HG03139 (cell line): ENCODE measurements around the gene GPR42.

Source experiments
- ATAC-seq: cut with Tn5 transposase; IDR thresholded peaks from one replicate; pipeline ENCODE4 v1.9.1; 2021; ENCODE audit not compliant: unreplicated experiment

GPR42 gene, protein sequence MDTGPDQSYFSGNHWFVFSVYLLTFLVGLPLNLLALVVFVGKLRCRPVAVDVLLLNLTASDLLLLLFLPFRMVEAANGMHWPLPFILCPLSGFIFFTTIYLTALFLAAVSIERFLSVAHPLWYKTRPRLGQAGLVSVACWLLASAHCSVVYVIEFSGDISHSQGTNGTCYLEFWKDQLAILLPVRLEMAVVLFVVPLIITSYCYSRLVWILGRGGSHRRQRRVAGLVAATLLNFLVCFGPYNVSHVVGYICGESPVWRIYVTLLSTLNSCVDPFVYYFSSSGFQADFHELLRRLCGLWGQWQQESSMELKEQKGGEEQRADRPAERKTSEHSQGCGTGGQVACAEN

GRCh38 chr19:35370722-35371121, at the start of gene GPR42:
TSS of gene GPR42 (plus strand) at chr19:35371068. CDS start at chr19:35371360, 292 bp downstream.
- ATAC-seq: no peak

DNA sequence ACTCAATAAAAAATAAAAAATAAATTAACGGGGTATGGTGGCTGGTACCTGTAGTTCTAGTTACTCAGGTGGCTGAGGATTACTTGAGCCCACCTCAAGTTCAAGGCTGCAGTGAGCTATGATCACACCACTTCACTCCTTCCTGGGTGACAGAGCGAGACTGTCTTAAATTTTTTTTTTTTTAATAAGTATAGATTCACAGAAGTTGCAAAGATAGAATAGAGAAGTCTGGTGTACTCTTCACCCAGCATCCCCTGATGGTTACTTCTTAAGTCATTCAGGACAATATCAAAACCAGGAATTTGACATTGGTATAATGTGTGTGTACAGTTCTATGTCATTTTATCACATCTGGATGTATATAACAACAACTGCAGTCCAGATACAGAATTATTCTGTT, 49.6 kb upstream of the GPR42 start:
- no peak for ATAC-seq

DNA sequence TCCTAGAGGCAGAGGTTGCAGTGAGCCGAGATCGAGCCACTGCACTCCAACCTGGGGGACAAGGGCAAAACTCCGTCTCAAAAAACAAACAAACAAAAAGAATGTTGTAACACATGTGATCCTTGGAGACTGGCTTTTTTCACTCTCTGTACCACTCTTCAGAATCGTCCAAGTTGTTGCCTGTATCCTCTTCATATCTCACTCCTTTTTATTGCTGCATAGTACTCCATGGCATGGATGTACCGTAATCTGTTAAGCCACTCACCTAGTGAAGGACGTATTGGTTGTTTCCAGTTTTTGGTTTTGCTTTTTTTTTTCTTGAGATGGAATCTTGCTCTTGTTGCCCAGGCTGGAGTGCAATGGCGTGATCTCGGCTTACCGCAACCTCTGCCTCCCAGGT, 48.9 kb upstream of the GPR42 start:
- ATAC-seq: no peak

GRCh38 chr19:35327642-35328041, 43.2 kb upstream of the GPR42 start:
- ATAC-seq: no peak

- no peak for ATAC-seq
These were observed 42.0 kb upstream of the GPR42 start, which contains the start of gene CD22 for GRCh38 chr19:35328851-35329285. TSS of gene CD22 (plus strand) at chr19:35329187. CDS start at chr19:35332041, 2,854 bp downstream.

- ATAC-seq: no peak
These were observed 41.5 kb upstream of the GPR42 start for GRCh38 chr19:35329323-35329722.

GRCh38 chr19:35330475-35330874, 40.4 kb upstream of the GPR42 start:
- peak; percentile 43 for ATAC-seq

DNA sequence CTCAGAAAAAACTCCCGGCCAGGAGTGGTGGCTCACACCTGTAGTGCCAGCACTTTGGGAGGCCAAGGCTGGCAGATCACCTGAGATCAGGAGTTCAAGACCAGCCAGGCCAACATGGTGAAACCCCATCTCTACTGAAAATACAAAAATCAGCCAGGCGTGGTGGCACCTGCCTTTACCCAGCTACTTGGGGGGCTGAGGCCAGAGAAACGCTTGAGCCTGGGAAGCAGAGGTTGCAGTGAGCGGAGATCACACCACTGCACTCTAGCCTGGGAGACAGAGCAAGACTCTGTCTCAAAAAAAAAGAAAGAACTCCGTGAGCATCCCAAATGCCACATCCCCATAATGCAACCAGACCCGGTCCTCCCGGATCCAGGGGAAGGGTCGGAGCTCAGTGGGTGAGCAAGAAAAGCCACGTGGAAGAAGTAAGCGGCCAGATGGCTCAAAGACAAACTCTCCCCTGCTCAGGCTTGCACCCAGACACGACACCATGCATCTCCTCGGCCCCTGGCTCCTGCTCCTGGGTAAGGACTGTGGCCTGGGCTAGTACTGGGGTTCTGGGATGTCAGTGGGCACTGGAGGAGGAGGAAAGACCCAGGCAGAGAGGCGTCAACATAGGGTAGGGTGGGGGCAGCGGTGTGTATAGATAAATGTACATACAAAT, 39.2 kb upstream of the GPR42 start:
- no peak for ATAC-seq

DNA sequence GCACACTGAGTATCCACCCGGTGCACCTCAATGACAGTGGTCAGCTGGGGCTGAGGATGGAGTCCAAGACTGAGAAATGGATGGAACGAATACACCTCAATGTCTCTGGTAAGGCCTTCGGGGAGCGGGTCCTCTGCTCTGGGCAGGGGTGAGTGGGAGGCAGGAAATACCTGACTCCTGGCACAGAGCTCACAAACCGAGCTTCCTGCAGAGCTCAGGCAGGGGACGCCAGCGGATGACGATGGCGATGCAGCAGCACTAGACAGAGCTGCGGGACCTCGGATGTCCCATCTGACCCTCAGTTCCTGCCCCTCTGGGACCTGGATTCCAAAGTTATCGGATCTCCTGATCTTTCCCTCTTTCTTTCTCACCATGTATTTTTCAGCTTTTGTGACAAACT, 38.1 kb upstream of the GPR42 start:
- no peak for ATAC-seq

DNA sequence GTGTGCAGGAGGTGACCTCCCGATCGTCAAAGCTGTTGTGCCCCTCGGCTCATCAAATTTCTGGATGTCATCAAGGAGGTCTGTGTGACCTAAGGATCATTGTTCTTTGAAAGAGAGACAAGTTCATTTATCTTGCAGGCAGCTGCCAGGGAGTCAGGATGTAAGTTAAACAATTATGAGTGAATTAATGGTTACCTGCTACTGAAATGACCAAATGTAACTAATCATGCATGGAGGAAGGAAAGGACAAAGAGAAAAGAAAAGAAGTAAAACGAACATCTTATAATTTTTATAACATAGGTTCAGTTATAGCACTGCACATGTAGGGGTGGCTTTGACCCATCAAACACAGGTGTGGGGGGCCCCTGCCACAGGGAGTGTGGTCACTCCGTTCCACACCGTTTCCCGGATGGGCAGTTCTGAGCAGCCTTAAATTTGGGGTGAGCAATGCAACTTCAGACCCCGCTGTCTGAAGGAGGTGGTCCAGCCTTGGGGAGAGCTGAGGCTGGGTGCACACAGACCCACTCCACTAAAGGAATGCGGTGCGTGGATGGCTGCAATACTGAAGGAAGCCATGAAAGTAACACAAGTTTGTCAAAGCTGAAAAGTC, 36.6 kb upstream of the GPR42 start:
- no peak for ATAC-seq

DNA sequence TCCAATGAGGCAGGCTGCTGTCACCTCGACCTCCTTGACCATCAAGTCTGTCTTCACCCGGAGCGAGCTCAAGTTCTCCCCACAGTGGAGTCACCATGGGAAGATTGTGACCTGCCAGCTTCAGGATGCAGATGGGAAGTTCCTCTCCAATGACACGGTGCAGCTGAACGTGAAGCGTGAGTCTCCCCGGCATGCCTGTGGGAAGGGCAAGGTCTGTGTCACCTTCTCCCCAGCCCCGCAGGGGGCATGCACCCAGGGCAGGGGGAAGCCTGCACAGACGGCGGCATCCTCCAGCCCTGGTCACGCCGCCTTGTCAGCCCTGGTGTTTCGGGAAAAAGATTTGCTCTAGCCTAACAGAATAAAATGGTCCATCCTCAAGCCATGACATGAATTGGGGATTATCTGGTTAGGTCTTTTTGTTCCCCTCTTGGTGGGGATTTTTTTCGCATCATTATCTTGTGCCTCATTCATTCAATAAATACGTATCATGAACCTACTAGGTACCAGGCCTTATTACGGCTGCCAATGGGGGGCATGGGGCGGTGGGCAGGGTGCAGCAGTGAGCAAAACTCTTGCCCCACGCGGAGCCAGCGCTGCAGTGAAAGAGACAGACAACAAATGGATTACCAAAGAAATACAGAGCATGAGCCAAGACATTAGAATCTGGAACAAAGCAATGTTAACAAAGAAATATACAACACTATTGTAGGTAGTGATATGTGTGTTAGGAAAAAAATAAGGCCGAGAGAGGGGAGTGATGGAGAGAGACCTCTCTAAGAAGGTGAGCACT, 34.5 kb upstream of the GPR42 start:
- ATAC-seq: no peak

DNA sequence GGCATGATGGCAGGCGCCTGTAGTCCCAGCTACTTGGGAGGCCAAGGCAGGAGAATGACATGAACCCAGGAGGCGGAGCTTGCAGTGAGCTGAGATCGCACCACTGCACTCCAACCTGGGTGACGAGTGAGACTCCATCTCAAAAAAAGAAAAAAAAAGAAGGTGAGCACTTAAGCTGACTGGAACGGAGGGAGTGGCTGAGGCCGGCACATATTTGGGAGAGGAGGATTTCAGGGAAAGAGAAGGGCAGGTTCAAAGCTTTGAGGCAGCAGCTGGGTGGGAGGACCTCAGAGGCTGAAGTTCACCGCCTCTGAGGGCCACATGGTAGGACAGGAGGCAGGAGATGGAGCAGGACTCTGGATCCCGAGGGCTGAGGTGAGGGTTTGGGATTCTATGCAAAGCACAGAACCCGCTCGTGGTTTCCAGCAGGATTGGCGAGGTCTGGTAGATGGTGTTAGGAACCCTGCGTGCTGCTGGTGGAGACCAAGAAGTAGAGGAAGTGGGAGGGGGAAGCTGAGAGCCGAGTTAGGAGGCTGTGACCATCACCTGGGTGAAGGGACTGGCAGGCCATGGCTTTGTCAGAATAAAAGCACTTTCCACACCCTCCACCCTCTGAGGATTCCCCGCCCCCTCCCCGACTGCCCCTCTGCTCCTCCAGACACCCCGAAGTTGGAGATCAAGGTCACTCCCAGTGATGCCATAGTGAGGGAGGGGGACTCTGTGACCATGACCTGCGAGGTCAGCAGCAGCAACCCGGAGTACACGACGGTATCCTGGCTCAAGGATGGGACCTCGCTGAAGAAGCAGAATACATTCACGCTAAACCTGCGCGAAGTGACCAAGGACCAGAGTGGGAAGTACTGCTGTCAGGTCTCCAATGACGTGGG, 33.5 kb upstream of the GPR42 start:
- no peak for ATAC-seq

- no peak for ATAC-seq
These were observed 32.9 kb upstream of the GPR42 start for GRCh38 chr19:35337984-35338296.

DNA sequence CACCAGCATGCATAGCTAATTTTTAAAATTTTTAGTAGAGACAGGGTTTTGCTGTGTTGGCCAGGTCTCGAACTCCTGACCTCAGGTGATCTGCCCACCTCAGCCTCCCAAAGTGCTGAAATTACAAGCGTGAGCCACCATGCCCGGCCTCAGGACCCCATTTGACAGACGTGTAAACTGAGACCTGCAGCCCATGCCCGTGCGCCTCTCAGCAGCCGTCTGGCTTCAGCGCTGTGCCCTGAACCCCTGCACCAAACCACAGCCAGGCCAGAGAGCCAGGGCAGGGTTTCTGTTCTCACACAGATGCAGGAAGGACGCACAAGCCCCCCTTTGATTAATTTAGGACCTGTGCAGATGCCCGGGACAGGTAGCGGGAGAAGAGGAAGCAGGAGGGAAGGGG, 30.4 kb upstream of the GPR42 start:
- no peak for ATAC-seq

- ATAC-seq: no peak
These were observed 29.9 kb upstream of the GPR42 start for GRCh38 chr19:35341006-35341405.

GRCh38 chr19:35341565-35342225, 29.2 kb upstream of the GPR42 start:
- ATAC-seq: no peak

DNA sequence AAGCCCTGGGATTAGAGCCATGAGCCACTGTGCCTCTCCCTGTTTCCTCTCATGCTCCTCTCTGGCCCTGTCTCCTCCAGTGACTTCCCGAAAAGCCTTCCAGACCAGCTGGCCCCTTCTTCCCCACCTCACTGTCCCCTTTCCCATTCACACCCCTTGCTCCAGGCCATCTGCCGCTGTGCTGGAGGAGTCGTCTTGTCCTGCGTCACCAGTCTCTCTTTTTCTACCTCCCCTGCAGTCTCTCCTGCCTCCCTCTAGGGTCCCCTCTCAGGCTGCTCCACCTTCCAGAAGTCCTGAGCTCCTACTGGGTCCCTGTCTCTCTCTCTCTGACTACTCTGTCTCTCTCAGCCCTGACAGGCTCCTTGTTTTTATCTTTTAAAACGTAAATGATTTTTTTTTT, 28.4 kb upstream of the GPR42 start:
- no peak for ATAC-seq

GRCh38 chr19:35344511-35345031, 26.3 kb upstream of the GPR42 start:
- no peak for ATAC-seq

DNA sequence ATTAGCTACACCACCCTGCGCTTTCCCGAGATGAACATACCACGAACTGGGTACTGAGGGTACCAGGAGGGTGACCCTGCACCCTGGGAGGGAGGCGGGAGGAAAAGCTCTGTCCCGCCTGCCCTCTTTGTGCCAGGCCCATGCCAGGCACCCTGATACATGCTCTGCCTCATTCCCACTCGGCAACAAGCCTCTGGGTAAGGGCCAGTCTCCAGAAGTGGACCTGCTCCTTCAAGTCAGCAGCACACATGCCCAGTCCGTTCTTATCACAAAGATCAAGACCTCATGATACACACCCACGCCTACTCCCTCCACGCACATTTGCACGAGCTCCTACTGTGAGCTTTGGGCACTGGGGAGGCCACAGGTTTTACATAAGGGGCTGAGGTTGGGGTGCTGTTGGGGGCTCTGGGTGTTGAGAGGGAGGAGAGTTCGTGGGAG, 25.2 kb upstream of the GPR42 start:
- ATAC-seq: no peak
